T-helper 9 cell (primary cell): ENCODE results near the gene RAI14.

Experiments used
- DNase-seq: peaks from one replicate; pipeline ENCODE4 v3.0.0-alpha.2; 2020

The RAI14 gene

GRCh38 chr5:34648039-34648839, 7.9 kb upstream of the RAI14 start:
- DNase-seq, result no peak

GRCh38 chr5:34648840-34649158, 7.3 kb upstream of the RAI14 start:
- no peak for DNase-seq

GRCh38 chr5:34651791-34652190, 4.3 kb upstream of the RAI14 start:
- DNase-seq, result no peak

- DNase-seq, result no peak
Observed at GRCh38 chr5:34652466-34652865, 3.7 kb upstream of the RAI14 start.

GRCh38 chr5:34652914-34653313, 3.2 kb upstream of the RAI14 start:
- DNase-seq, result no peak

GRCh38 chr5:34653708-34654107, 2.4 kb upstream of the RAI14 start:
- DNase-seq, result no peak

- peak; percentile 11 for DNase-seq
Observed at GRCh38 chr5:34655354-34655991, 655 bp upstream of the RAI14 start.

GRCh38 chr5:34656700-34657273, 659 bp downstream of the RAI14 start:
- DNase-seq, result no peak

GRCh38 chr5:34657274-34657921, 1.3 kb downstream of the RAI14 start:
- no peak for DNase-seq

- no peak for DNase-seq
Observed at GRCh38 chr5:34657988-34658387, 1.9 kb downstream of the RAI14 start.

- no peak for DNase-seq
Observed at GRCh38 chr5:34659168-34659567, 3.0 kb downstream of the RAI14 start.

GRCh38 chr5:34660444-34660843, 4.3 kb downstream of the RAI14 start:
- no peak for DNase-seq

- DNase-seq, result no peak
Observed at GRCh38 chr5:34663771-34664496, 7.8 kb downstream of the RAI14 start.

- no peak for DNase-seq
Observed at GRCh38 chr5:34666392-34667080, 10.4 kb downstream of the RAI14 start.

GRCh38 chr5:34667705-34668104, 11.6 kb downstream of the RAI14 start:
- DNase-seq, result no peak

- DNase-seq, result no peak
Observed at GRCh38 chr5:34669931-34670516, 13.9 kb downstream of the RAI14 start.

GRCh38 chr5:34672196-34672595, 16.1 kb downstream of the RAI14 start:
- no peak for DNase-seq

GRCh38 chr5:34673463-34674125, 17.5 kb downstream of the RAI14 start:
- no peak for DNase-seq

- no peak for DNase-seq
Observed at GRCh38 chr5:34674187-34674586, 18.1 kb downstream of the RAI14 start.

GRCh38 chr5:34675857-34676256, 19.7 kb downstream of the RAI14 start:
- no peak for DNase-seq

- DNase-seq, result no peak
Observed at GRCh38 chr5:34676416-34676815, 20.3 kb downstream of the RAI14 start.
